H1 (cell line): Measurements from ENCODE around the gene SYNDIG1.

ENCODE experiments used
- EZH2 ChIP-seq: fragments of 200-600 bp; sonication (generic); IDR thresholded peaks from 2 replicates; pipeline ENCODE4 v1.7.1; 2012; ENCODE audit warnings: low read depth, mild to moderate bottlenecking, moderate library complexity, low read length, inconsistent platforms; ENCODE audit not compliant: severe bottlenecking
- JUN ChIP-seq: IDR thresholded peaks from 2 replicates; pipeline ENCODE4 v1.6.1; 2011; ENCODE audit warnings: low read depth, mild to moderate bottlenecking, improper control_type of control experiment, low read length
- POLR2A ChIP-seq, 2 experiments: IDR thresholded peaks; 1 replicate in 1 of 2; 2 replicates in 1 of 2; pipeline ENCODE4 v1.6.1; 2011; ENCODE audit warnings: low read depth in 2 of 2, low read length in 2 of 2, mild to moderate bottlenecking in 2 of 2; ENCODE audit errors: control extremely low read depth in 1 of 2
- POLR2AphosphoS5 ChIP-seq: IDR thresholded peaks from 2 replicates; pipeline ENCODE4 v1.6.1; 2011; ENCODE audit warnings: low read depth, low read length
- RAD21 ChIP-seq, 2 experiments: IDR thresholded peaks in 1 of 2; conservative IDR thresholded peaks in 1 of 2; 2 replicates each; pipeline ENCODE4 v1.6.1; 2011; ENCODE audit warnings: low read depth in 2 of 2, low read length in 2 of 2, improper control_type of control experiment in 1 of 2, inconsistent platforms in 1 of 2, mild to moderate bottlenecking in 1 of 2, moderate library complexity in 1 of 2
- SIRT6 ChIP-seq: IDR thresholded peaks from one replicate; pipeline ENCODE4 v1.7.1; 2012; ENCODE audit warnings: low read length, inconsistent platforms
- TF ChIP-seq, protein P1 (sequence below), 3 experiments: IDR thresholded peaks; 1 replicate in 2 of 3; 2 replicates in 1 of 3; pipeline versions ENCODE4 v1.5.1 to v1.6.1; 2011; ENCODE audit warnings: low read length in 3 of 3, mild to moderate bottlenecking in 3 of 3, inconsistent platforms in 2 of 3, low read depth in 1 of 3, moderate library complexity in 1 of 3; ENCODE audit not compliant: insufficient read depth in 1 of 3; ENCODE audit errors: control extremely low read depth in 1 of 3
- TF ChIP-seq, protein P2 (sequence below): IDR thresholded peaks from 2 replicates; pipeline ENCODE4 v1.6.1; 2011; ENCODE audit warnings: low read length, improper control_type of control experiment

DNA sequence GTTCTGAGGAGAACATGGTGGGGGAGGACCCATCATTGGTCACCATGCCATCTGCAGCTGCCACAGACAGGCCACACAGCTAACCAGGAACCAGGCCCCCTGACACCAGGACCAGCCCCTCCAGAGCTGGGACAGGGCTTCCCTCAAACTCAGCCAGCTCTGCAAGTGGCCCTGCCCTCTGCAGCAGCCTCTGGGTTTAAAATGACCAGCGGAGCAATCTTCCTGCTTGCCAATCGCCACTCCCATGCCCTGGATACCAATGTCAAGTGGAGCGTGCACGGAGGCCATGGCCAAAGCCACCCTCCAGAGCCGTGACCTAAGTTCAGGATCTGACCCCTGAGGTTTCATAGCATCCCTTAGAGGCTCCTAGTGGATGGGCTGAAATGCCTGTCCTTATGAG lies 199.4 kb downstream of the SYNDIG1 start:
- TF ChIP-seq, protein P1, sequence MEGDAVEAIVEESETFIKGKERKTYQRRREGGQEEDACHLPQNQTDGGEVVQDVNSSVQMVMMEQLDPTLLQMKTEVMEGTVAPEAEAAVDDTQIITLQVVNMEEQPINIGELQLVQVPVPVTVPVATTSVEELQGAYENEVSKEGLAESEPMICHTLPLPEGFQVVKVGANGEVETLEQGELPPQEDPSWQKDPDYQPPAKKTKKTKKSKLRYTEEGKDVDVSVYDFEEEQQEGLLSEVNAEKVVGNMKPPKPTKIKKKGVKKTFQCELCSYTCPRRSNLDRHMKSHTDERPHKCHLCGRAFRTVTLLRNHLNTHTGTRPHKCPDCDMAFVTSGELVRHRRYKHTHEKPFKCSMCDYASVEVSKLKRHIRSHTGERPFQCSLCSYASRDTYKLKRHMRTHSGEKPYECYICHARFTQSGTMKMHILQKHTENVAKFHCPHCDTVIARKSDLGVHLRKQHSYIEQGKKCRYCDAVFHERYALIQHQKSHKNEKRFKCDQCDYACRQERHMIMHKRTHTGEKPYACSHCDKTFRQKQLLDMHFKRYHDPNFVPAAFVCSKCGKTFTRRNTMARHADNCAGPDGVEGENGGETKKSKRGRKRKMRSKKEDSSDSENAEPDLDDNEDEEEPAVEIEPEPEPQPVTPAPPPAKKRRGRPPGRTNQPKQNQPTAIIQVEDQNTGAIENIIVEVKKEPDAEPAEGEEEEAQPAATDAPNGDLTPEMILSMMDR (IDR thresholded peaks at IDR 0.05; ENCODE audit: control extremely low read depth in 1 of 3, insufficient read depth in 1 of 3, low read depth in 1 of 3, low read length in 3 of 3) = no peak
- TF ChIP-seq JUN (no peak), SIRT6 (no peak), POLR2AphosphoS5 (no peak), POLR2A (IDR thresholded peaks at IDR 0.05; ENCODE audit: control extremely low read depth in 1 of 2, low read depth in 2 of 2, low read length in 2 of 2) (no peak), EZH2 (no peak), RAD21 (IDR thresholded peaks at IDR 0.05 in 1 of 2, conservative IDR thresholded peaks at IDR 0.05 in 1 of 2; ENCODE audit: low read depth in 2 of 2, low read length in 2 of 2) (no peak)
- TF ChIP-seq, protein P2, sequence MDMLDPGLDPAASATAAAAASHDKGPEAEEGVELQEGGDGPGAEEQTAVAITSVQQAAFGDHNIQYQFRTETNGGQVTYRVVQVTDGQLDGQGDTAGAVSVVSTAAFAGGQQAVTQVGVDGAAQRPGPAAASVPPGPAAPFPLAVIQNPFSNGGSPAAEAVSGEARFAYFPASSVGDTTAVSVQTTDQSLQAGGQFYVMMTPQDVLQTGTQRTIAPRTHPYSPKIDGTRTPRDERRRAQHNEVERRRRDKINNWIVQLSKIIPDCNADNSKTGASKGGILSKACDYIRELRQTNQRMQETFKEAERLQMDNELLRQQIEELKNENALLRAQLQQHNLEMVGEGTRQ = no peak
